Measurements from ENCODE around the gene TMEM119.

Gene TMEM119, protein sequence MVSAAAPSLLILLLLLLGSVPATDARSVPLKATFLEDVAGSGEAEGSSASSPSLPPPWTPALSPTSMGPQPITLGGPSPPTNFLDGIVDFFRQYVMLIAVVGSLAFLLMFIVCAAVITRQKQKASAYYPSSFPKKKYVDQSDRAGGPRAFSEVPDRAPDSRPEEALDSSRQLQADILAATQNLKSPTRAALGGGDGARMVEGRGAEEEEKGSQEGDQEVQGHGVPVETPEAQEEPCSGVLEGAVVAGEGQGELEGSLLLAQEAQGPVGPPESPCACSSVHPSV

DNA sequence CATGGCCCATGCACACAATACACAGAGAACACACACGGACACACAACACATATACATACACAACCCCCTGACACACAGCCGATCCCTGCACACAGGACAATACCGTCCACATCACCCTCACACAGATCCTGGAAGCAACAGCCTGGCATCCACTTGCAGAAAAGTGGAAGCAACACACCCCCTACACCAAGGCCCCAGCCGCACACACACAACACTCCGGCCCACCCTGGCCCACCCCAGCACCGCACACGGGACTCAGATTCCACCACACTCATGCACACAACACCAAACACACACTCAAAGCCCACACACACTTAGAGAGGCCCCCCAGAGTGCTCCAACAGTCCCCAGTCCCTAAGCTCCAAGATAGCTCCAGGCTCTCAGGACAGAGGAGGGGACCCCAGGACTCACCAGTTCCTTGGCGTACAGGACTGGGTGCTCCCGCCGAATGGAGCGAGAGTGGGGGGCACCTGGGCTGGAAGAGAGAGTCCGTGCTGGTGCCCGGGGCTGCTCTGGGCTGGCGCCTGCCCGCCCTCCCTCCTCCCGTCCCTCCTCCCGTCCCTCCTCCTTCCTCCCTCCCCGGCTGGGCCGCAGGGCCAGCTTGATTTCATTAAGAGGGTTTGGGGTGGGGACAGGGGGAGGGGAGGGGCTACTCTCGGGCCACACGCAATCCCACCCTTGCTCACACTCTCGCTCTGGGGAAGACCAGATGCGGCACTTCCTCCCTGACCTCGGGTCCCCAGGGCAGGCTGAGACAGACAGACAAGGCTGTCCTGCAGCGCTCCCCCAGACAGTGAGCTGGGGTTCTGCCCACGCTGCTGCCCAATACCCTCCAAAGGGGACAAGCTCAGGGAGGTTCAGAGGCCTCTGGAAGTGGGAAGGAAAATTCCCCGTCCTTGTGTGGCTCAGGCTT lies at the start of gene TMEM119:
Gene TMEM119 (minus strand): TSS at position 526 of the 913 bp plus-strand sequence. CDS start 5,701 bp downstream, outside the sequence.
- WGBS (ENCODE audit: insufficient coverage, insufficient read length): no CpG with 5 or more reads among the region's 27 CpGs
- Histone ChIP-seq H3K4me3 (ENCODE audit: low read length) (no peak within 1 kb of the TSS), H3K9me3 (ENCODE audit: control insufficient read depth, insufficient read depth, low read length) (no peaks in the 10 kb centered on the region), H3K36me3 (ENCODE audit: control insufficient read depth, insufficient read depth, low read length) (no peaks in the 10 kb centered on the region), H3K27ac (ENCODE audit: low read length) (no peak within 1 kb of the TSS), H3K27me3 (ENCODE audit: control insufficient read depth, insufficient read depth, low read length) (no peaks in the 10 kb centered on the region), H3K4me1 (ENCODE audit: control insufficient read depth, insufficient read depth, low read length) (no peaks in the 10 kb centered on the region; the same call in 1 of the 2 replicates)
- DNase-seq (ENCODE audit: low read depth, low spot score): no peak

GRCh38 chr12:108646600-108647579 lies 49.0 kb upstream of the TMEM119 start:
- no peaks in the 10 kb centered on the region for H3K9me3 ChIP-seq (ENCODE audit: control insufficient read depth, insufficient read depth, low read length)
- no peaks in the 10 kb centered on the region; the same call in 1 of the 2 replicates for H3K4me1 ChIP-seq (ENCODE audit: control insufficient read depth, insufficient read depth, low read length)
- no peak overlapping the region for H3K27ac ChIP-seq (ENCODE audit: low read length)
- DNase-seq (ENCODE audit: low read depth, low spot score): no peak
- no peak overlapping the region for H3K4me3 ChIP-seq (ENCODE audit: low read length)
- peaks cover 3% of the 10 kb centered on the region; the same call in 1 of the 2 replicates for H3K36me3 ChIP-seq (ENCODE audit: control insufficient read depth, insufficient read depth, low read length)
- WGBS (ENCODE audit: insufficient coverage, insufficient read length): no CpG with 5 or more reads among the region's 10 CpGs
- H3K27me3 ChIP-seq (ENCODE audit: control insufficient read depth, insufficient read depth, low read length): no peaks in the 10 kb centered on the region

- Histone ChIP-seq H3K9me3 (ENCODE audit: control insufficient read depth, insufficient read depth, low read length) (no peaks in the 10 kb centered on the region), H3K36me3 (ENCODE audit: control insufficient read depth, insufficient read depth, low read length) (0 out of 2 replicates have a peak, but pooled peaks cover 3% of the 10 kb centered on the region), H3K4me3 (ENCODE audit: low read length) (no peak overlapping the region), H3K4me1 (ENCODE audit: control insufficient read depth, insufficient read depth, low read length) (no peaks in the 10 kb centered on the region; the same call in 1 of the 2 replicates), H3K27ac (ENCODE audit: low read length) (no peak overlapping the region), H3K27me3 (ENCODE audit: control insufficient read depth, insufficient read depth, low read length) (no peaks in the 10 kb centered on the region)
- no peak for DNase-seq (ENCODE audit: low read depth, low spot score)
- no CpG with 5 or more reads among the region's 15 CpGs for WGBS (ENCODE audit: insufficient coverage, insufficient read length)
Measured at GRCh38 chr12:108645686-108646599, 48.1 kb upstream of the TMEM119 start.

- Histone ChIP-seq H3K27ac (ENCODE audit: low read length) (no peak overlapping the region), H3K4me1 (ENCODE audit: control insufficient read depth, insufficient read depth, low read length) (no peaks in the 10 kb centered on the region; the same call in 1 of the 2 replicates), H3K36me3 (ENCODE audit: control insufficient read depth, insufficient read depth, low read length) (0 out of 2 replicates have a peak, but pooled peaks cover 3% of the 10 kb centered on the region), H3K4me3 (ENCODE audit: low read length) (no peak overlapping the region), H3K27me3 (ENCODE audit: control insufficient read depth, insufficient read depth, low read length) (no peaks in the 10 kb centered on the region), H3K9me3 (ENCODE audit: control insufficient read depth, insufficient read depth, low read length) (no peaks in the 10 kb centered on the region)
- DNase-seq (ENCODE audit: low read depth, low spot score): no peak
- no CpG with 5 or more reads among the region's 7 CpGs for WGBS (ENCODE audit: insufficient coverage, insufficient read length)
Measured at GRCh38 chr12:108644811-108645120, 46.9 kb upstream of the TMEM119 start.

DNA sequence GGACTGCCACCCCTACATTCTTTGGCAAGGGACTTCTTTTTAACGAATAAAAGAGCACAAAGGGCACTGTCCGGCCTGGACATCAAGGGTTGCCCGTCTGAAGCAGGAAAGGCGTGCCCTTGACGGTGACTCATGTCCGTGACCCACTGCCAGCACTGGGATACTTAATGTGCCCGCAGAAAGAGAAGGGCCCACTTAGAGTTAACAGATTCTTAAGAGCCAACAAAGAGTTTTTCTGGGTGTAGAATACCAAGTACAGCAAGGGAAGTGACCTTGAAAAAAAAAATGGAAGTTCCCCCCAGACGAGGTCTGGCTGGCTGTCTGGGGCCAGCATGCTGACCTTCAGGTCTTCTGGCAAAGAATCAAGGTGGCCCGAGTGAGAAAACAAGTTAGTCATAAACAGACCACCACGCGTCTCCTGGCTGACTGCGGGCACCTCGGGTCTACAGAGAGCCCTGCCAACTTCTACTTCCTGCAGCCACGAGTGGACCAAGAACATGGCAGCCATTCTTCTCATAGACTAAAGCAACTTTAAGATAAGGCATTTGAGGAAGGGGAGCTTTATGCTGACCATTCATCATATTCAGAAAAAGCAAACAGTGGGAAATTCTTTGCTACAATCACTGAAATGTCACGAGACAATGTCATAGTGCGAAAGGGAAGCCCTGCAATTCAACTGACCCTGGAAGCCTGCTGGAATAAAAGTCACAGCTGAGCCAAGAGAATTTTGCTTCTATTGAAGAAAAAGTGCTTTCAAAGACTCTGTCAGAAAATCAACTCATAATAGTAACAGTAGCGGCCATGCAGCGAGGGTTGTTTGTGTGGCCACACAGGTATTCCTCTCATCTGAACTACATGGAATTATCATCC lies 46.3 kb upstream of the TMEM119 start:
- no CpG with 5 or more reads among the region's 18 CpGs for WGBS (ENCODE audit: insufficient coverage, insufficient read length)
- Histone ChIP-seq H3K4me1 (ENCODE audit: control insufficient read depth, insufficient read depth, low read length) (no peaks in the 10 kb centered on the region; the same call in 1 of the 2 replicates), H3K36me3 (ENCODE audit: control insufficient read depth, insufficient read depth, low read length) (0 out of 2 replicates have a peak, but pooled peaks cover 3% of the 10 kb centered on the region)

DNA sequence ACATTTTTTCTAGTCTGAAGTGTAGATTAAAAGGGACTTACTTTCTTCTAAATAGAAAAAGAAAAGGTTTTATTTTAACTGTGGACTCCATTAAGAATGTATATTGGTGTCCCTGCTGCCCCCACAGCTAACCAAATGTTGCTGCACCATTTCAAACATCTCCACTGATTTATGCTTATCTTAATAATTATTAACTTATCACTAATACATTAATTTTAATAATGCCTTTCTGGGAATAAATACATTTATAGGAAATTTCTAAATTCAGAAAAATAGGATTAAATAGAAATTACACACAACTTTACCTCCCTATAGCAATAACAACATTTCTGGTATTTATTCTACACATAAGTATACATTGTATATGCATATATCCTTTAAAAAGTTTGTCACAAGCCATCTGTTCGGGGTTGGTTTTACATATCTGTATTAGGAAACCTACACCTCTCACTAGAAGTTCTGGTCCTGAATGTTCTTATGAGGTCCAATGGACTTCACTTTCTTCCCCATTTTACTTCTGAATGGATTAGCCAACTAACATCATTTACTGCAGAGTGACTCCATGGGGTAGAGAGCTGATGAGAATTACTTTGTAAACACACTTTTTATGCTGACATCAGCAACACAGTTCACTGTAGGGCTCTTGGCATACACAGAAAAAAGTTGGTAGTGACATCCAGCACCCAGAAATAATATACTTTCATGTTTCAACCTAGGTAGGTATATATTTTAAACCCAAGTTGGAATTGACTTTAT lies 45.2 kb upstream of the TMEM119 start:
- WGBS (ENCODE audit: insufficient coverage, insufficient read length): no CpG with 5 or more reads among the region's 1 CpG
- Histone ChIP-seq H3K27ac (ENCODE audit: low read length) (no peak overlapping the region), H3K27me3 (ENCODE audit: control insufficient read depth, insufficient read depth, low read length) (no peaks in the 10 kb centered on the region), H3K36me3 (ENCODE audit: control insufficient read depth, insufficient read depth, low read length) (no peaks in the 10 kb centered on the region), H3K4me3 (ENCODE audit: low read length) (no peak overlapping the region), H3K9me3 (ENCODE audit: control insufficient read depth, insufficient read depth, low read length) (no peaks in the 10 kb centered on the region), H3K4me1 (ENCODE audit: control insufficient read depth, insufficient read depth, low read length) (peaks cover 2% of the 10 kb centered on the region)
- no peak for DNase-seq (ENCODE audit: low read depth, low spot score)

More for the DNA sequence above, 46.3 kb upstream of the TMEM119 start:
- no peak overlapping the region for H3K4me3 ChIP-seq (ENCODE audit: low read length)
- H3K27ac ChIP-seq (ENCODE audit: low read length): no peak overlapping the region
- H3K27me3 ChIP-seq (ENCODE audit: control insufficient read depth, insufficient read depth, low read length): no peaks in the 10 kb centered on the region
- no peak for DNase-seq (ENCODE audit: low read depth, low spot score)
- no peaks in the 10 kb centered on the region for H3K9me3 ChIP-seq (ENCODE audit: control insufficient read depth, insufficient read depth, low read length)

- no peaks in the 10 kb centered on the region for H3K9me3 ChIP-seq (ENCODE audit: control insufficient read depth, insufficient read depth, low read length)
- H3K27ac ChIP-seq (ENCODE audit: low read length): no peak overlapping the region
- WGBS (ENCODE audit: insufficient coverage, insufficient read length): no CpG with 5 or more reads among the region's 16 CpGs
- peaks cover 5% of the 10 kb centered on the region; the same call in 1 of the 2 replicates for H3K4me1 ChIP-seq (ENCODE audit: control insufficient read depth, insufficient read depth, low read length)
- H3K36me3 ChIP-seq (ENCODE audit: control insufficient read depth, insufficient read depth, low read length): no peaks in the 10 kb centered on the region
- DNase-seq (ENCODE audit: low read depth, low spot score): no peak
- H3K27me3 ChIP-seq (ENCODE audit: control insufficient read depth, insufficient read depth, low read length): no peaks in the 10 kb centered on the region
- H3K4me3 ChIP-seq (ENCODE audit: low read length): no peak overlapping the region
Measured at GRCh38 chr12:108642269-108642870, 44.5 kb upstream of the TMEM119 start.
